RWPE2 (cell line): Measurements from ENCODE around the gene ENHO.

Experiments used
- ATAC-seq: fragments of 200-7000 bp; cut with Tn5 transposase; 3 replicates; pipeline ENCODE4 v1.9.1; 2021; ENCODE audit warnings: low read depth
- DNase-seq: peaks from one replicate; pipeline ENCODE4 v3.0.0-alpha.2; 2020; ENCODE audit warnings: low spot score
- H3K27ac ChIP-seq: fragments of 450-650 bp; 2 replicates; pipeline ENCODE4 v1.5.1; 2017; ENCODE audit warnings: mild to moderate bottlenecking; ENCODE audit not compliant: poor library complexity, severe bottlenecking
- H3K27me3 ChIP-seq: fragments of 250-450 bp; sonication (Bioruptor Pico); 2 replicates; pipeline ENCODE4 v1.5.1; 2021; ENCODE audit warnings: mild to moderate bottlenecking, moderate library complexity; ENCODE audit not compliant: insufficient read depth, poor library complexity, severe bottlenecking
- H3K36me3 ChIP-seq: fragments of 250-450 bp; sonication (Bioruptor Pico); 2 replicates; pipeline ENCODE4 v1.5.1; 2020; ENCODE audit warnings: low read depth, mild to moderate bottlenecking, moderate library complexity
- H3K4me1 ChIP-seq: fragments of 250-450 bp; sonication (Bioruptor Pico); 2 replicates; pipeline ENCODE4 v1.5.1; 2021; ENCODE audit warnings: mild to moderate bottlenecking, moderate library complexity; ENCODE audit not compliant: insufficient read depth, poor library complexity, severe bottlenecking
- H3K4me3 ChIP-seq: fragments of 250-450 bp; sonication (Bioruptor Pico); 2 replicates; pipeline ENCODE4 v1.5.1; 2021; ENCODE audit warnings: mild to moderate bottlenecking, moderate library complexity; ENCODE audit not compliant: severe bottlenecking
- H3K9me3 ChIP-seq: fragments of 250-450 bp; sonication (Bioruptor Pico); 2 replicates; pipeline ENCODE4 v1.5.1; 2021; ENCODE audit warnings: mild to moderate bottlenecking, moderate library complexity; ENCODE audit not compliant: severe bottlenecking
- TF ChIP-seq, protein P1 (sequence below): fragments of 450-650 bp; IDR thresholded peaks from one replicate; pipeline ENCODE4 v1.5.1; 2017; ENCODE audit warnings: mild to moderate bottlenecking, moderate library complexity; ENCODE audit not compliant: poor library complexity, severe bottlenecking

The ENHO gene

GRCh38 chr9:34559624-34560455 lies 37.0 kb upstream of the ENHO start:
- ATAC-seq (peak; percentile 65), DNase-seq (no peak)
- H3K36me3 ChIP-seq, result no peaks in the 10 kb centered on the region
- H3K27me3 ChIP-seq, result no peaks in the 10 kb centered on the region
- no peak overlapping the region for H3K27ac ChIP-seq
- TF ChIP-seq, protein P1, sequence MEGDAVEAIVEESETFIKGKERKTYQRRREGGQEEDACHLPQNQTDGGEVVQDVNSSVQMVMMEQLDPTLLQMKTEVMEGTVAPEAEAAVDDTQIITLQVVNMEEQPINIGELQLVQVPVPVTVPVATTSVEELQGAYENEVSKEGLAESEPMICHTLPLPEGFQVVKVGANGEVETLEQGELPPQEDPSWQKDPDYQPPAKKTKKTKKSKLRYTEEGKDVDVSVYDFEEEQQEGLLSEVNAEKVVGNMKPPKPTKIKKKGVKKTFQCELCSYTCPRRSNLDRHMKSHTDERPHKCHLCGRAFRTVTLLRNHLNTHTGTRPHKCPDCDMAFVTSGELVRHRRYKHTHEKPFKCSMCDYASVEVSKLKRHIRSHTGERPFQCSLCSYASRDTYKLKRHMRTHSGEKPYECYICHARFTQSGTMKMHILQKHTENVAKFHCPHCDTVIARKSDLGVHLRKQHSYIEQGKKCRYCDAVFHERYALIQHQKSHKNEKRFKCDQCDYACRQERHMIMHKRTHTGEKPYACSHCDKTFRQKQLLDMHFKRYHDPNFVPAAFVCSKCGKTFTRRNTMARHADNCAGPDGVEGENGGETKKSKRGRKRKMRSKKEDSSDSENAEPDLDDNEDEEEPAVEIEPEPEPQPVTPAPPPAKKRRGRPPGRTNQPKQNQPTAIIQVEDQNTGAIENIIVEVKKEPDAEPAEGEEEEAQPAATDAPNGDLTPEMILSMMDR, result no peak
- no peaks in the 10 kb centered on the region for H3K4me1 ChIP-seq
- H3K4me3 ChIP-seq, result no peak overlapping the region
- H3K9me3 ChIP-seq, result no peaks in the 10 kb centered on the region

- H3K9me3 ChIP-seq, result no peaks in the 10 kb centered on the region
- TF ChIP-seq, protein P1, result no peak
- H3K27me3 ChIP-seq, result no peaks in the 10 kb centered on the region
- H3K36me3 ChIP-seq, result no peaks in the 10 kb centered on the region
- H3K27ac ChIP-seq, result no peak overlapping the region
- no peak overlapping the region for H3K4me3 ChIP-seq
- ATAC-seq, result peak; percentile 5; the same call in 1 of the 3 replicates
- DNase-seq, result no peak
- H3K4me1 ChIP-seq, result no peaks in the 10 kb centered on the region
Observed at GRCh38 chr9:34558919-34559623, 36.3 kb upstream of the ENHO start.

DNA sequence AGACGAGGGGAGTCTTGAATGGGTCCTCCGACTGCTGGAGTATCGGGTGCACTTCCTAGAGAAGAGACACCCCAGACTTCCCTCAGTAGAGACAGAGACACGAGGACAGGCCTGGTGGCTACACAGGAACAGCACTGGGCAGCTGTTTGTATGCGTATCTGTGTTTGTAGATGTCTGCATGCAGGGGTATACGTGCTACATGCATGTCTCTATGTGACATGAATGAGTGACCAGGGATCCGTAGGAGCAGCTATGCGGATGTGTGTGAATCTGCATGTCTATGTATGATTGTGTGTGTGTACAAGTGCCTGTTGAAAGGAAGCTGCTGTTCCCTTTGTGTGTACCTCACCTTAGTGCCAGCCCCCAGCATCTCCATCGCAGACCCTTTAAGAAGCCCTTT lies 35.6 kb upstream of the ENHO start:
- no peak for ATAC-seq
- Histone ChIP-seq H3K36me3 (no peaks in the 10 kb centered on the region), H3K4me1 (no peaks in the 10 kb centered on the region), H3K4me3 (no peak overlapping the region), H3K9me3 (no peaks in the 10 kb centered on the region), H3K27ac (no peak overlapping the region), H3K27me3 (no peaks in the 10 kb centered on the region)
- TF ChIP-seq, protein P1, result no peak
- DNase-seq, result no peak

DNA sequence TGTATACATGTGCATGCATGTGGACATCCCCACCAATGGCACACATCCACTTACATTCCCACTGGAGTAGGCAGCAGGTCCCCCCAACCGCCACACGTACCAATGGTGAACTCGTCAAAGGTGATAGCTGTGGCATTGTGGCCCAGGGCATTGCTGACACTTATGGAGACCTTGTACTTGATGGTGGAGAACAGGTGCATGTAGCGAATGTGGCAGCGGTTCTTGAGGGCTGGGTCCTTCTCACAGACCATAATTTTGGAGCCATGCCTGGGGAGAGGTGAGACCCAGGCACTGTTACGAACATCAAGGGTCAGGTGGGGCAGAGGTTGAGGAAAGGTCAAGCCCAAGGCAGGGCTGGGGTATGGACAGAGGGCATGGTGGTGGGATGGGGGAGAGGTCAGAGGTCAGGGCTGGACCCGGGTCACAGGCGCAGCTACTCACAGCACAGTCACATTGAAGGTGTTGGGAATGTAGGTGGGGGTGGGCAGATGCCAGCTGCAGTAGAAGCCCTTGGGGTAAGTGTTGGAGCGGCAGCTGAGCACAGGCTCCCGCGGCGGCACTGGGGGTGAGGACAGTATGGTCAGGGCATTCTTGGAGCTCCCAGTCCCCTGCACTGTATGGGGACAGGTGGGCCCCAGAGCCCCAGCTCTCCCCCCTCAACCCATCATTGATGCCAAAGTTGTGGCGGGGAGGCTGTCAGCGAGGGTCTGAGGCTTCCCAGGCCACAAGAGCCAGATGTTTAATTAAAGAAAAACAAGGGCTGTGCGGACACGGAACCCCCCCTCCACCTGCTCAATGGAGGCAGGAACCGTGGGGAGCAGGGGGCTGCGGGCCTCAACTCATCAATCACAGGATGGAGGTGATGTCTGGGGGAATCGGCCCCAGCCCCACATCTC lies 34.9 kb upstream of the ENHO start:
- Histone ChIP-seq H3K36me3 (no peaks in the 10 kb centered on the region), H3K27me3 (no peaks in the 10 kb centered on the region), H3K4me1 (no peaks in the 10 kb centered on the region), H3K4me3 (no peak overlapping the region), H3K27ac (no peak overlapping the region), H3K9me3 (no peaks in the 10 kb centered on the region)
- DNase-seq (peak; percentile 35), ATAC-seq (no peak)
- TF ChIP-seq, protein P1, result no peak
